MCF 10A (cell line): ENCODE results near the gene GRAMD1B. TPM values are rescaled to one million over a fixed set of nuclear protein-coding genes. Genes with fewer than 3 reads are reported as not detected.
"Not testable (repeated sequence)": the region's sequence is repeated elsewhere in the genome, so short reads cannot be mapped to it uniquely, and the experiment has no call there.

Source experiments
- BruUV-seq: library from RNA; stranded (reverse); fragments of 400-500 nt; replicated peaks from 2 replicates; lab custom pipeline; 2021; lab: Mats Ljungman, UMichigan
- CTCF ChIA-PET: fragments of 300-600 bp; sonication (Branson Sonifier 250); formaldehyde crosslinking; extraction: SDS; loops from one replicate; lab custom pipeline; 2021; ENCODE audit warnings: antibody characterized with exemption, inconsistent platforms; lab: Yijun Ruan, JAX
- POLR2A ChIA-PET: fragments of 300-600, 350-650 bp; sonication (Branson Sonifier 250); formaldehyde crosslinking; extraction: SDS; loops from one replicate; lab custom pipeline; 2020; ENCODE audit warnings: antibody characterized with exemption, inconsistent platforms; lab: Yijun Ruan, JAX
- DNase-seq: peaks from one replicate; pipeline ENCODE4 v3.0.0-alpha.2; 2018; ENCODE audit not compliant: unreplicated experiment
- H3K27ac Mint-ChIP-seq: one replicate; pipeline ENCODE4 v1.8.0; 2022; ENCODE audit warnings: mild to moderate bottlenecking, low read depth, mixed read lengths; ENCODE audit not compliant: unreplicated experiment
- H3K27me3 Mint-ChIP-seq: one replicate; pipeline ENCODE4 v1.8.0; 2022; ENCODE audit warnings: mixed read lengths; ENCODE audit not compliant: insufficient read depth, unreplicated experiment
- H3K36me3 Mint-ChIP-seq: one replicate; pipeline ENCODE4 v1.8.0; 2022; ENCODE audit warnings: mild to moderate bottlenecking, moderate library complexity, mixed read lengths; ENCODE audit not compliant: insufficient read depth, unreplicated experiment
- H3K4me1 Mint-ChIP-seq: one replicate; pipeline ENCODE4 v1.8.0; 2022; ENCODE audit warnings: mixed read lengths; ENCODE audit not compliant: insufficient read depth, unreplicated experiment
- H3K4me3 Mint-ChIP-seq: one replicate; pipeline ENCODE4 v1.8.0; 2022; ENCODE audit warnings: mild to moderate bottlenecking, moderate library complexity, mixed read lengths; ENCODE audit not compliant: unreplicated experiment
- H3K9me3 Mint-ChIP-seq: one replicate; pipeline ENCODE4 v1.8.0; 2022; ENCODE audit warnings: mixed read lengths; ENCODE audit not compliant: unreplicated experiment
- intact Hi-C: fragments of 100-400 bp; cut with micrococcal nuclease; formaldehyde crosslinking; loops from 2 replicates; pipeline ENCODE4 v1.14.1; 2022
- total RNA-seq: library from RNA; stranded (reverse); gene quantifications from 2 replicates; pipeline ENCODE4 v1.2.3, GENCODE V29; 2022
- TF ChIP-seq, protein P1 (sequence below): fragments of 200-600 bp; IDR thresholded peaks from one replicate; pipeline ENCODE4 v1.8.0; 2022; ENCODE audit warnings: antibody characterized with exemption, mild to moderate bottlenecking; ENCODE audit not compliant: unreplicated experiment

GRAMD1B gene
- total RNA-seq, 1 experiment from 2014 or later = 0.26 TPM

- no TSS peak for BruUV-seq
- no peak for DNase-seq
- no peaks in the 10 kb centered on the region for H3K4me1 Mint-ChIP-seq
- no peak overlapping the region for H3K27ac Mint-ChIP-seq
- peaks cover 49% of the 10 kb centered on the region for H3K27me3 Mint-ChIP-seq
- no peak overlapping the region for H3K4me3 Mint-ChIP-seq
- TF ChIP-seq, protein P1, sequence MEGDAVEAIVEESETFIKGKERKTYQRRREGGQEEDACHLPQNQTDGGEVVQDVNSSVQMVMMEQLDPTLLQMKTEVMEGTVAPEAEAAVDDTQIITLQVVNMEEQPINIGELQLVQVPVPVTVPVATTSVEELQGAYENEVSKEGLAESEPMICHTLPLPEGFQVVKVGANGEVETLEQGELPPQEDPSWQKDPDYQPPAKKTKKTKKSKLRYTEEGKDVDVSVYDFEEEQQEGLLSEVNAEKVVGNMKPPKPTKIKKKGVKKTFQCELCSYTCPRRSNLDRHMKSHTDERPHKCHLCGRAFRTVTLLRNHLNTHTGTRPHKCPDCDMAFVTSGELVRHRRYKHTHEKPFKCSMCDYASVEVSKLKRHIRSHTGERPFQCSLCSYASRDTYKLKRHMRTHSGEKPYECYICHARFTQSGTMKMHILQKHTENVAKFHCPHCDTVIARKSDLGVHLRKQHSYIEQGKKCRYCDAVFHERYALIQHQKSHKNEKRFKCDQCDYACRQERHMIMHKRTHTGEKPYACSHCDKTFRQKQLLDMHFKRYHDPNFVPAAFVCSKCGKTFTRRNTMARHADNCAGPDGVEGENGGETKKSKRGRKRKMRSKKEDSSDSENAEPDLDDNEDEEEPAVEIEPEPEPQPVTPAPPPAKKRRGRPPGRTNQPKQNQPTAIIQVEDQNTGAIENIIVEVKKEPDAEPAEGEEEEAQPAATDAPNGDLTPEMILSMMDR = no peak
- ChIA-PET POLR2A (no interaction called here), CTCF (interaction anchor here (1.4 to 3.1 kb wide), 2 partner anchors 42 to 58 kb away, joined by 4 to 12 read pairs; no protein-coding TSS in a partner anchor)
- H3K9me3 Mint-ChIP-seq = no peaks in the 10 kb centered on the region
- H3K36me3 Mint-ChIP-seq = no peaks in the 10 kb centered on the region
- intact Hi-C loops = no loop called here
These were observed 88.5 kb downstream of the GRAMD1B start for GRCh38 chr11:123518496-123519054.

DNA sequence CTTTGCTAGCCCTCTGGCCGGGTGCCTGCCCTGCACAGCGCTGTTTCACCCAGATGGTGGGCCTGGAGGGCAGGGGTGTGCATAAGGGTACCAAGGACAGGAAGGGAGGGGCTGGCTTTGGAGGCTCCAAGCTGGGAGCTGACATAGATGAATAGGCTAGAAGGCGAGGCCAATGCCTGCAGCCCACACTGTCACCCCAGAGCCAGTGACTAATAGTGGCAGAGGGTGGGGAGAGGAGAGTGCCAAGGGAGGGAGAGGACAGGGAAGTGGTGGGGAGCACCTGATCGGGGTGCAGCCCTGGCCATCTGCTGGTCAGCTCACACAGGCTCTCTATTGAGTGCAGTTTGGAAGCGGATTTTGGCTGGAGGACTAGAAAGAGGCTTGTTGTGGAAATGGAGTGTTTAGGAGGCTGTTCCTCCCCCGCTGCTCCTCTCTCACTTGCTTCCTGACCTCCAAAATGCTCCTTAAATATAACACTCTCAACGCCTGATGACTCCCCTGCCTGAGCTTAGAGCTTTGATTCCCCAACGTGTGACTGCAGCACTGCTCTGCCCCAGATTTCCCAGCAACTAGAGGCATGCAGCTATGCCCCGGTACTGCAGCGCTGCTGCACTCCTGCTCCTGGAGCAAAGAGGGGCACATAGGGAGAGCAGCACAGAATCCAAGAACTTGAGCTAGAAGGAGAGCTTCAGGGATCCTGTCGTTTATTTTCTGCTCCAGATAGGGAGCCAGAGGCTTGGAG is 89.2 kb downstream of the GRAMD1B start:
- no peaks in the 10 kb centered on the region for H3K9me3 Mint-ChIP-seq
- ChIA-PET POLR2A (no interaction called here), CTCF (interaction anchor here (0.9 to 3.1 kb wide), 5 partner anchors 10 to 63 kb away, joined by 3 to 12 read pairs (median 4); no protein-coding TSS in a partner anchor)
- no peaks in the 10 kb centered on the region for H3K36me3 Mint-ChIP-seq
- peaks cover 42% of the 10 kb centered on the region for H3K27me3 Mint-ChIP-seq
- intact Hi-C loops = no loop called here
- H3K27ac Mint-ChIP-seq = no peak overlapping the region
- no TSS peak for BruUV-seq
- no peaks in the 10 kb centered on the region for H3K4me1 Mint-ChIP-seq
- H3K4me3 Mint-ChIP-seq = no peak overlapping the region
- TF ChIP-seq, protein P1 = no peak
- DNase-seq = no peak

DNA sequence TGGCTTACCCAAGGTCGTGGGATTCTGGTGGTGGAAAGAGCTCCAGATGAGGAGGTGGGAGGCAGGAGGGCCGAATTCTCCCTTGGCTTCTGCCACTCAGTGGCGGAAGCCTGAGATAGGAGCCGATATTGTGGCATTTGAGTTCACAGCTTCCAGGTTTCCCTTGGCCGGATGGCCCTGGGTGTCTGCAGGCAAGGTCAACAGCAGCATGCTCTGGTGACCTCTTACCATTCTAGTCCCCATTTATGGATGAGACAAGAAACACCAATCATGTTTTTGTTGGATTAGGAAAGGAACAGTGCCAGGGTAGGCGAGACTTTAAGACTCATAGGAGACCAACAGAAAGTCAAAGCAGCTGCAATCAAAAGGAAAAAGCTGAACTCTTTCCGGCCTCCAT is 89.7 kb downstream of the GRAMD1B start:
- H3K27me3 Mint-ChIP-seq = peaks cover 37% of the 10 kb centered on the region
- H3K27ac Mint-ChIP-seq = no peak overlapping the region
- no peaks in the 10 kb centered on the region for H3K36me3 Mint-ChIP-seq
- CTCF ChIA-PET = interaction anchor here (0.9 to 3.1 kb wide), 5 partner anchors 10 to 63 kb away, joined by 3 to 12 read pairs (median 4); no protein-coding TSS in a partner anchor
- POLR2A ChIA-PET = no interaction called here
- TF ChIP-seq, protein P1 = no peak
- intact Hi-C loops = no loop called here
- no TSS peak for BruUV-seq
- H3K4me3 Mint-ChIP-seq = no peak overlapping the region
- DNase-seq = no peak
- H3K4me1 Mint-ChIP-seq = no peaks in the 10 kb centered on the region
- H3K9me3 Mint-ChIP-seq = no peaks in the 10 kb centered on the region

DNA sequence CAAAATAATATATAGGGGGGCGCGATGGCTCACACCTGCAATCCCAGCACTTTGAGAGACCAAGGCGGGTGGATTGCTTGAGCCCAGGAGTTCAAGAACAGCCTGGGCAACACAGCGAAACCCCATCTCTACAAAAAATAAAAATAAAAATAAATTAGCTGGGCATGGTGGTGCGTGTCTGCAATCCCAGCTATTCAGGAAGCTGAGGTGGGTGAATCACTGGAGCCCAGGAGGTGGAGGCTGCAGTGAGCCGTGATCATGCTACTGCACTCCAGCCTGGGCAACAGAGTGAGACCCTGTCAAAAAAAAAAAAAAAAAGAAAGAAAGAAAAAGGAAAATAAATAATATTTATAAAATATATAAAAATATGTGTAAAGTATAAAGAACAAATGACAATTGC is 90.4 kb downstream of the GRAMD1B start:
- BruUV-seq, H3K4me3 Mint-ChIP-seq, H3K36me3 Mint-ChIP-seq, POLR2A ChIA-PET, intact Hi-C loops, H3K27ac Mint-ChIP-seq, H3K9me3 Mint-ChIP-seq, DNase-seq, H3K4me1 Mint-ChIP-seq: not testable (repeated sequence)
- H3K27me3 Mint-ChIP-seq = peaks cover 37% of the 10 kb centered on the region
- CTCF ChIA-PET = interaction anchor here (1.2 to 3.1 kb wide), 5 partner anchors 10 to 259 kb away, joined by 4 to 12 read pairs (median 6); no protein-coding TSS in a partner anchor
